ENCODE measurements around the gene NAALADL2. TPM values are rescaled to one million over a fixed set of nuclear protein-coding genes. Genes with fewer than 3 reads are reported as not detected.
"Not testable (repeated sequence)": the region's sequence is repeated elsewhere in the genome, so short reads cannot be mapped to it uniquely, and the experiment has no call there.

The NAALADL2 gene
- total and polyA plus RNA-seq, 2 donors (not counting 3 experiments of a cell fraction or from before 2014, with no cell fraction given) = 1.1 to 4.0 TPM

DNA sequence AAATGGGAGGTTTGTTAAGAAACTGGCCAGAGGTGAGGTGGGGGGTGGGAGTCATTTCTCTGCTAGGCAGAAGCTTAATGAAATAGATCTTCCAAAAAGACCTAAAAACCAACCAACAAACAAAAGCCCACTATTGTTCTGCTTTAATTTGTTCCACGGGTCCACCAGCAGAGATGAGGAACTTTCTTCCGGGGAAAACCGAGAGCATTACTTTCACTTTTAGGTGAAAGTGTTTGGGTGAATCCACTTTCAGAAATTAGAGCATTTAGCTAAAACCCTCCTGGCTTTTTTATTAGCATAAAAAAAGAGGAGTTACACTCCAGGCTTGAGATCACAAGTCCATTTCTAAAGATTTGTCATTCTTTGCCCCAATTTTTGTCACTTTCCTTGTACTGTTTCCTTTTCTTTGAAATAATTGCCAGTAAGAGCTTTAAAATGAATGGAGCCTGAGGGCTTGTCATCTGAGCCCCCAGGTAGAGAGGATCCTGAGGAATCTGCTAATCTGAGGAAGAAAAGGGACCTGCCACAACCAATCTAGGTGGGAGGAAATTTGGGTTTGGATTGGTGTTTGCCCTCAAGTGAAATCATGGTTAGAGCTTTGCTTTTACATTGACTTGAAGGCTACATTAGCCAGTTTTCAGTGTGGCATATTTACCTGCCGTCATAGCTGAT lies 667.6 kb downstream of the NAALADL2 start:
- peak overlapping the region; percentile 17 to 74 (median 71) for H3K4me3 ChIP-seq (replicated peaks in 1 of 3; ENCODE audit: insufficient read depth in 1 of 3, low read depth in 1 of 3, low read length in 3 of 3)
- peak overlapping the region; percentile 83 for H2AFZ ChIP-seq (ENCODE audit: low read depth, low read length)
- no peaks in the 10 kb centered on the region for H3K9me3 ChIP-seq (replicated peaks; ENCODE audit: control insufficient read depth, insufficient read depth, low read length)
- H3K27ac ChIP-seq (ENCODE audit: insufficient read depth, low read depth, low read length) = peak overlapping the region; percentile 38
- DNase-seq (ENCODE audit: low read depth, low spot score) (peak; percentile 40), FAIRE-seq (no peak)
- H3K36me3 ChIP-seq (ENCODE audit: control insufficient read depth in 2 of 2, extremely low read depth in 1 of 2, insufficient read depth in 2 of 2, low read length in 2 of 2) = no peaks in the 10 kb centered on the region
- peak overlapping the region; percentile 80 for H3K9ac ChIP-seq (replicated peaks; ENCODE audit: extremely low read depth, insufficient read depth, low read length)
- TF ChIP-seq POLR2A (IDR thresholded peaks at IDR 0.05; ENCODE audit: low read depth, low read length) (no peak), GATA2 (IDR thresholded peaks at IDR 0.05; ENCODE audit: insufficient read depth, insufficient read length, low read depth, low read length) (no peak), MYC (IDR thresholded peaks at IDR 0.05; ENCODE audit: low read depth, low read length) (no peak), POLR2AphosphoS5 (IDR thresholded peaks at IDR 0.05; ENCODE audit: insufficient read depth, low read depth, low read length) (no peak), EZH2 (IDR thresholded peaks at IDR 0.05; ENCODE audit: borderline replicate concordance, low read depth, low read length, severe bottlenecking) (no peak), FOS (IDR thresholded peaks at IDR 0.05; ENCODE audit: borderline replicate concordance, insufficient read depth, low read length) (no peak), JUN (IDR thresholded peaks at IDR 0.05; ENCODE audit: borderline replicate concordance, insufficient read depth, insufficient read length, low read depth) (no peak), CTCF (IDR thresholded peaks at IDR 0.05; ENCODE audit: extremely low read depth in 1 of 2, insufficient read depth in 1 of 2, low read depth in 1 of 2, low read length in 2 of 2) (no peak), MAX (IDR thresholded peaks at IDR 0.05; ENCODE audit: insufficient read depth, insufficient read length) (no peak)
- dilution Hi-C loops (cut with MboI; ENCODE audit: extremely low pct_ligation_motif_present, low sequenced_read_pairs) = no loop called here
- H3K4me2 ChIP-seq (ENCODE audit: insufficient read depth, low read length) = peak overlapping the region; percentile 75
- BruUV-seq (replicated peaks) = no TSS peak
- H3K9me1 ChIP-seq (replicated peaks; ENCODE audit: control insufficient read depth, extremely low read depth, insufficient read depth, low read length) = no peaks in the 10 kb centered on the region
- POLR2A ChIA-PET = no interaction called here
- CTCF ChIA-PET = interaction anchor here (0.8 to 2.2 kb wide), 5 partner anchors 11 to 1401 kb away, joined by 3 to 9 read pairs (median 4); no protein-coding TSS in a partner anchor
- intact Hi-C loops (cut with micrococcal nuclease) = no loop called here
- H3K27me3 ChIP-seq (ENCODE audit: control insufficient read depth in 2 of 2, insufficient read depth in 2 of 2, low read length in 2 of 2) = no peaks in the 10 kb centered on the region
- H3K79me2 ChIP-seq (ENCODE audit: control insufficient read depth, insufficient read depth, low read length) = no peaks in the 10 kb centered on the region
- no peaks in the 10 kb centered on the region for H4K20me1 ChIP-seq (replicated peaks; ENCODE audit: control insufficient read depth, extremely low read depth, insufficient read depth, low read length)
- peaks cover 3% of the 10 kb centered on the region for H3K4me1 ChIP-seq (ENCODE audit: control insufficient read depth, extremely low read depth, insufficient read depth, low read length)

- H3K4me2 ChIP-seq (ENCODE audit: insufficient read depth, low read length); H3K4me1 ChIP-seq (ENCODE audit: control insufficient read depth, extremely low read depth, insufficient read depth, low read length); H3K36me3 ChIP-seq (ENCODE audit: control insufficient read depth in 2 of 2, extremely low read depth in 1 of 2, insufficient read depth in 2 of 2, low read length in 2 of 2); H2AFZ ChIP-seq (ENCODE audit: low read depth, low read length); intact Hi-C loops (cut with micrococcal nuclease); H4K20me1 ChIP-seq (replicated peaks; ENCODE audit: control insufficient read depth, extremely low read depth, insufficient read depth, low read length); POLR2A ChIA-PET; H3K27me3 ChIP-seq (ENCODE audit: control insufficient read depth in 2 of 2, insufficient read depth in 2 of 2, low read length in 2 of 2); H3K9me3 ChIP-seq (replicated peaks; ENCODE audit: control insufficient read depth, insufficient read depth, low read length); BruUV-seq (replicated peaks); H3K9me1 ChIP-seq (replicated peaks; ENCODE audit: control insufficient read depth, extremely low read depth, insufficient read depth, low read length); H3K27ac ChIP-seq (ENCODE audit: insufficient read depth, low read depth, low read length); H3K9ac ChIP-seq (replicated peaks; ENCODE audit: extremely low read depth, insufficient read depth, low read length); FAIRE-seq; H3K4me3 ChIP-seq (replicated peaks in 1 of 3; ENCODE audit: insufficient read depth in 1 of 3, low read depth in 1 of 3, low read length in 3 of 3); DNase-seq (ENCODE audit: low read depth, low spot score); CTCF ChIA-PET; dilution Hi-C loops (cut with MboI; ENCODE audit: extremely low pct_ligation_motif_present, low sequenced_read_pairs); H3K79me2 ChIP-seq (ENCODE audit: control insufficient read depth, insufficient read depth, low read length): not testable (repeated sequence)
Measured at GRCh38 chr3:175528693-175529092, 669.6 kb downstream of the NAALADL2 start.

All from endothelial cell of umbilical vein (primary cell).